SK-N-SH (cell line): ENCODE results near the gene STK32A. TPM values are rescaled to one million over a fixed set of nuclear protein-coding genes. Genes with fewer than 3 reads are reported as not detected.

ENCODE experiments used
- CTCF ChIA-PET: fragments of 300-600, 350-600 bp; formaldehyde crosslinking; extraction: SDS; loops from one replicate; lab custom pipeline; 2021; lab: Yijun Ruan, JAX
- POLR2A ChIA-PET: fragments of 350-600 bp; sonication (Branson Sonifier 250); formaldehyde crosslinking; extraction: SDS; loops from one replicate; lab custom pipeline; 2020; ENCODE audit warnings: antibody characterized with exemption, inconsistent platforms; lab: Yijun Ruan, JAX
- DNase-seq: peaks from one replicate; pipeline ENCODE4 v3.0.0; 2012
- H2AFZ ChIP-seq: fragments of 200-600 bp; sonication (generic); 2 replicates; pipeline ENCODE4 v1.8.1; 2016; ENCODE audit warnings: antibody characterized with exemption, mild to moderate bottlenecking, low read depth
- H3F3A ChIP-seq: fragments of 200-600 bp; sonication (generic); replicated peaks from 2 replicates; pipeline ENCODE3; 2016; ENCODE audit warnings: antibody characterized with exemption, mild to moderate bottlenecking; ENCODE audit not compliant: insufficient read depth
- H3K27ac ChIP-seq, 2 experiments: fragments of 200-500 bp in 1 of 2; fragments of 200-600 bp in 1 of 2; sonication (Bioruptor generic) in 1 of 2; sonication (generic), shearing (Covaris generic) in 1 of 2; 2 replicates each; pipeline versions ENCODE4 v1.5.1 to v1.6.1; 2014 to 2016; ENCODE audit warnings: low read depth in 2 of 2, inconsistent platforms in 1 of 2, low read length in 1 of 2, mild to moderate bottlenecking in 1 of 2, mixed read lengths in 1 of 2
- H3K27me3 ChIP-seq: fragments of 200-600 bp; sonication (generic), shearing (Covaris generic); 2 replicates; pipeline ENCODE4 v1.6.1; 2016; ENCODE audit warnings: mixed run types; ENCODE audit not compliant: insufficient read depth
- H3K36me3 ChIP-seq, 2 experiments: fragments of 200-500 bp in 1 of 2; fragments of 200-600 bp in 1 of 2; sonication (Bioruptor generic) in 1 of 2; sonication (generic) in 1 of 2; replicated peaks in 1 of 2; 2 replicates each; pipeline versions ENCODE3 to v1.5.1; 2014 to 2016; ENCODE audit warnings: low read length in 1 of 2, mild to moderate bottlenecking in 1 of 2; ENCODE audit not compliant: insufficient read depth in 2 of 2, control insufficient read depth in 1 of 2
- H3K4me1 ChIP-seq, 2 experiments: fragments of 200-500 bp in 1 of 2; fragments of 200-600 bp in 1 of 2; sonication (Bioruptor generic) in 1 of 2; sonication (generic), shearing (Covaris generic) in 1 of 2; 2 replicates each; pipeline versions ENCODE4 v1.5.1 to v1.6.1; 2014 to 2016; ENCODE audit warnings: low read depth in 1 of 2, low read length in 1 of 2, mixed run types in 1 of 2; ENCODE audit not compliant: insufficient read depth in 2 of 2, control insufficient read depth in 1 of 2
- H3K4me2 ChIP-seq: fragments of 200-600 bp; sonication (generic), shearing (Covaris generic); 2 replicates; pipeline ENCODE4 v1.6.1; 2017; ENCODE audit warnings: mixed run types
- H3K4me3 ChIP-seq, 2 experiments: fragments of 200-500 bp in 1 of 2; fragments of 200-600 bp in 1 of 2; sonication (Bioruptor generic) in 1 of 2; sonication (generic), shearing (Covaris generic) in 1 of 2; 2 replicates each; pipeline versions ENCODE4 v1.5.1 to v1.8.1; 2014 to 2016; ENCODE audit warnings: low read depth in 2 of 2, inconsistent platforms in 1 of 2, low read length in 1 of 2, mild to moderate bottlenecking in 1 of 2, mixed read lengths in 1 of 2, moderate library complexity in 1 of 2
- H3K79me2 ChIP-seq: fragments of 200-600 bp; sonication (generic); 2 replicates; pipeline ENCODE4 v1.8.1; 2017; ENCODE audit warnings: mild to moderate bottlenecking; ENCODE audit not compliant: insufficient read depth
- H3K9ac ChIP-seq: fragments of 200-600 bp; sonication (generic); 2 replicates; pipeline ENCODE4 v1.6.1; 2017; ENCODE audit warnings: mixed run types
- H3K9me2 ChIP-seq: fragments of 200-600 bp; sonication (generic); 2 replicates; pipeline ENCODE4 v1.6.1; 2017; ENCODE audit warnings: mixed run types
- H3K9me3 ChIP-seq: fragments of 200-600 bp; sonication (generic); 2 replicates; pipeline ENCODE4 v1.6.1; 2017; ENCODE audit warnings: mixed run types, mild to moderate bottlenecking, moderate library complexity
- H4K20me1 ChIP-seq: fragments of 200-600 bp; sonication (generic); 2 replicates; pipeline ENCODE4 v1.6.1; 2017; ENCODE audit warnings: mild to moderate bottlenecking, mixed run types; ENCODE audit not compliant: insufficient read depth
- CHD2 ChIP-seq: fragments of 150-350 bp; IDR thresholded peaks from 2 replicates; pipeline ENCODE4 v1.6.1; 2018; ENCODE audit warnings: low read length; ENCODE audit not compliant: partially characterized antibody
- CTCF ChIP-seq: fragments of 200-600 bp; sonication (generic); IDR thresholded peaks from 2 replicates; pipeline ENCODE4 v1.6.1; 2017; ENCODE audit warnings: antibody characterized with exemption, mild to moderate bottlenecking, moderate library complexity
- EP300 ChIP-seq, 2 experiments: IDR thresholded peaks; 2 replicates each; pipeline versions ENCODE4 v1.4.0 to v1.6.1; 2012; ENCODE audit warnings: borderline replicate concordance in 1 of 2, low read depth in 1 of 2, low read length in 1 of 2
- FOXJ3 ChIP-seq: sonication (generic); formaldehyde crosslinking; IDR thresholded peaks from 2 replicates; pipeline ENCODE4 v1.5.1; 2020; ENCODE audit warnings: mild to moderate bottlenecking, missing genetic modification reagents
- GABPA ChIP-seq: IDR thresholded peaks from 2 replicates; pipeline ENCODE4 v1.4.0; 2012; ENCODE audit warnings: low read depth, mild to moderate bottlenecking
- GATA2 ChIP-seq: sonication (generic); formaldehyde crosslinking; IDR thresholded peaks from 2 replicates; pipeline ENCODE4 v1.5.0; 2020; ENCODE audit warnings: mild to moderate bottlenecking, missing genetic modification reagents
- IRF3 ChIP-seq: fragments of 150-350 bp; IDR thresholded peaks from 2 replicates; pipeline ENCODE4 v1.6.1; 2016; ENCODE audit warnings: mild to moderate bottlenecking, low read depth, low read length
- JUND ChIP-seq: IDR thresholded peaks from 2 replicates; pipeline ENCODE4 v1.4.0; 2012
- MAX ChIP-seq: IDR thresholded peaks from 2 replicates; pipeline ENCODE4 v1.4.0; 2012; ENCODE audit warnings: low read depth
- NRF1 ChIP-seq: IDR thresholded peaks from 2 replicates; pipeline ENCODE4 v1.6.1; 2012; ENCODE audit warnings: low read depth, mild to moderate bottlenecking, low read length
- PBX3 ChIP-seq: IDR thresholded peaks from 2 replicates; pipeline ENCODE4; 2012
- SIN3A ChIP-seq: IDR thresholded peaks from 2 replicates; pipeline ENCODE4 v1.6.1; 2012; ENCODE audit warnings: low read depth, mild to moderate bottlenecking, low read length, moderate library complexity, borderline replicate concordance
- TAF1 ChIP-seq: IDR thresholded peaks from 2 replicates; pipeline ENCODE4 v1.6.1; 2012; ENCODE audit warnings: low read depth, mild to moderate bottlenecking, low read length, moderate library complexity, borderline replicate concordance
- TEAD4 ChIP-seq: IDR thresholded peaks from 2 replicates; pipeline ENCODE4 v1.4.0; 2012; ENCODE audit warnings: mild to moderate bottlenecking, borderline replicate concordance; ENCODE audit not compliant: insufficient read depth
- USF1 ChIP-seq: IDR thresholded peaks from 2 replicates; pipeline ENCODE4 v1.4.0; 2012; ENCODE audit warnings: low read depth, borderline replicate concordance
- USF2 ChIP-seq: fragments of 150-350 bp; IDR thresholded peaks from 2 replicates; pipeline ENCODE4 v1.6.1; 2017; ENCODE audit warnings: antibody characterized with exemption, low read length, low read depth, borderline replicate concordance
- YY1 ChIP-seq: IDR thresholded peaks from 2 replicates; pipeline ENCODE4 v1.4.0; 2012; ENCODE audit warnings: low read depth, mild to moderate bottlenecking
- WGBS: methylation state at CpG from one replicate; pipeline ENCODE4 v1.1.6; 2017; ENCODE audit warnings: low lambda C conversion rate; 5-methylcytosine and 5-hydroxymethylcytosine counted together
- polyA plus RNA-seq, 3 experiments: library from polyadenylated mRNA; depleted of rRNA; stranded (reverse); fragments of >200 nt; gene quantifications; 2 replicates each; pipeline ENCODE4 v1.2.3, GENCODE V29; 2012

The STK32A gene
- polyA plus RNA-seq, 1 of the 3 experiments (the other 2 are of a cell fraction) = 0.20 TPM

- no peak overlapping the region for H3K27ac ChIP-seq
- H4K20me1 ChIP-seq = no peaks in the 10 kb centered on the region
- H2AFZ ChIP-seq = no peak overlapping the region
- no peak overlapping the region for H3K4me3 ChIP-seq
- no peaks in the 10 kb centered on the region for H3K36me3 ChIP-seq
- no peaks in the 10 kb centered on the region for H3K79me2 ChIP-seq
- no peak overlapping the region for H3K9ac ChIP-seq
- H3K9me3 ChIP-seq = no peaks in the 10 kb centered on the region
- H3F3A ChIP-seq = no peaks in the 10 kb centered on the region
- no peaks in the 10 kb centered on the region for H3K4me1 ChIP-seq
- WGBS = 100% methylated on average over 1 of the region's 1 CpG
- CTCF ChIA-PET = no interaction called here
- POLR2A ChIA-PET = no interaction called here
- H3K9me2 ChIP-seq = no peaks in the 10 kb centered on the region
- H3K27me3 ChIP-seq = no peaks in the 10 kb centered on the region
- no peak for DNase-seq
- H3K4me2 ChIP-seq = no peak overlapping the region
- no peak for TF ChIP-seq USF1
- TF ChIP-seq TEAD4 = no peak
- TF ChIP-seq CTCF = no peak
- TF ChIP-seq GABPA = no peak
- TF ChIP-seq YY1 = no peak
- no peak for TF ChIP-seq SIN3A
- TF ChIP-seq TAF1 = no peak
- no peak for TF ChIP-seq FOXJ3 (CRISPR knock-in tag)
- no peak for TF ChIP-seq MAX
- TF ChIP-seq IRF3 = no peak
- TF ChIP-seq EP300 (IDR thresholded peaks at IDR 0.05; ENCODE audit: borderline replicate concordance in 1 of 2, low read depth in 1 of 2, low read length in 1 of 2) = no peak
- TF ChIP-seq CHD2 = no peak
- TF ChIP-seq USF2 = no peak
- no peak for TF ChIP-seq GATA2 (CRISPR knock-in tag)
- TF ChIP-seq NRF1 = no peak
- TF ChIP-seq PBX3 = no peak
- TF ChIP-seq JUND = no peak
Observed at GRCh38 chr5:147276497-147276896, 41.7 kb downstream of the STK32A start.
